Gastrocnemius medialis (tissue), 4 donors: ENCODE measurements around the gene BRPF1. TPM values are rescaled to one million over a fixed set of nuclear protein-coding genes. Genes with fewer than 3 reads are reported as not detected.
A peak's percentile ranks its signal among the peaks of the same experiment; 100 is the strongest.

Experiments used
- ATAC-seq, 2 donors: fragments of 150-250 bp; one replicate each; pipeline ENCODE4 v1.9.1; 2016
- DNase-seq, 2 donors: peaks; one replicate each; pipeline ENCODE4 v3.0.0-alpha.2; 2019
- H3K27ac ChIP-seq, 4 donors: fragments of 200-600 bp; sonication (generic); 1 replicate in 1 of 4; 2 replicates in 3 of 4; pipeline ENCODE4 v1.5.1; 2016 to 2018; ENCODE audit warnings: mild to moderate bottlenecking in 2 of 4, moderate library complexity in 1 of 4
- H3K27me3 ChIP-seq, 3 donors: fragments of 200-600 bp; sonication (generic) in 2 of 3; 1 replicate in 1 of 3; 2 replicates in 2 of 3; pipeline versions ENCODE4 v1.5.1 to v1.6.0; 2016 to 2019; ENCODE audit warnings: mild to moderate bottlenecking in 1 of 3, moderate library complexity in 1 of 3
- H3K36me3 ChIP-seq, 2 donors: fragments of 200-600 bp; sonication (generic) in 1 of 2; one replicate each; pipeline ENCODE4 v1.5.1; 2017 to 2018
- H3K4me1 ChIP-seq, 2 donors: fragments of 200-600 bp; sonication (generic) in 1 of 2; one replicate each; pipeline ENCODE4 v1.5.1; 2016 to 2017; ENCODE audit warnings: mild to moderate bottlenecking in 2 of 2
- H3K4me3 ChIP-seq, 4 donors: fragments of 200-600 bp; sonication (generic) in 3 of 4; 1 replicate in 1 of 4; 2 replicates in 3 of 4; pipeline ENCODE4 v1.5.1; 2016 to 2019; ENCODE audit warnings: mild to moderate bottlenecking in 2 of 4
- H3K9me3 ChIP-seq, 3 donors: fragments of 200-600 bp; sonication (generic) in 2 of 3; 1 replicate in 1 of 3; 2 replicates in 2 of 3; pipeline ENCODE4 v1.5.1; 2016 to 2019
- CTCF ChIP-seq, 5 experiments: fragments of 450-650 bp in 3 of 5; fragments of 200-600 bp in 2 of 5; sonication (generic) in 2 of 5; IDR thresholded peaks in 4 of 5; conservative IDR thresholded peaks in 1 of 5; 1 replicate in 4 of 5; 2 replicates in 1 of 5; pipeline ENCODE4 v1.5.1; 2016 to 2019; ENCODE audit warnings: antibody characterized with exemption in 5 of 5, mild to moderate bottlenecking in 3 of 5, moderate library complexity in 3 of 5
- POLR2A ChIP-seq, 2 donors: fragments of 450-650 bp; IDR thresholded peaks; one replicate each; pipeline ENCODE4 v1.6.1; 2017; ENCODE audit warnings: antibody characterized with exemption in 2 of 2, mild to moderate bottlenecking in 2 of 2, moderate library complexity in 2 of 2
- in situ Hi-C, 4 donors: fragments of 200-750 bp; cut with MboI; loops; one replicate each; pipeline versions ENCODE4 v1.15.0 to v1.8.0; 2017; ENCODE audit warnings: low sequenced_read_pairs in 4 of 4
- intact Hi-C: fragments of 100-400 bp; cut with DNase I; formaldehyde crosslinking; loops from one replicate; pipeline ENCODE4 v1.15.1; 2023; ENCODE audit warnings: low total_unique reads
- total RNA-seq, 4 donors: library from RNA; depleted of rRNA; stranded (reverse); fragments of >200 nt; gene quantifications; one replicate each; pipeline versions ENCODE4 v1.1.0 to v1.2.3, GENCODE V29; 2016

BRPF1 gene
- total RNA-seq, 4 donors from 2014 or later: 12.0 to 19.5 (median 14.7) TPM

DNA sequence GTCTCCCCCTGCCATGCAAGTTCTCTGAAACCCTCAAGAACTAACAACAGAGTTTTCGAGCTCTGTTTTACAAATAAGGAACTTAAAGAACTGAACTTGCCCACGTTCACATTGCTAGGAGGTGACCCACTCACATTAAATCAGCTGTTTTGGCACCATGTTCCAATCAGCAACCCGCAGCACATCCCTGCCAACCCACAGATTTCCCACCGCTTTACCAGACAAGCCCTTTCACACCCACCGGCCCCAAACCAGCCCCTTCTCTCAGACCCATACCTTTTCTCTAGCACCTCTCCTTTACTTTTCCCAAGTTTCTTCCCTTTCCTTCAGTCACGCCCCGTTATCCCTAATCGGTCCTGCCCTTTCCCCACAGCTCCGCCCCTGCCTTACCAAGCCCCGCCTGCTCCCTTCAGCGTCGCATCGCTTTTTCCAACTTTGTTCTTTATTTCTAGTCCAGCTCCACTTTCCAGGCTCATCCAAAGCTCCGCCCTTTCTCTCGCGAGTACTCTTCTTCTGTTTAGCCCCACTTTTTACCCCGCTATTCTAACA lies 804 bp upstream of the BRPF1 start:
- peaks cover 16 to 21% of the 10 kb centered on the region in 2 donors for H3K4me1 ChIP-seq
- no peaks in the 10 kb centered on the region for H3K9me3 ChIP-seq
- in situ Hi-C loops: no loop called here
- no peaks in the 10 kb centered on the region for H3K27me3 ChIP-seq
- peak overlapping the region; percentile 90 to 99 (median 96) for H3K27ac ChIP-seq
- DNase-seq: no peak
- intact Hi-C loops: loop anchor here (1.0 to 5.0 kb wide), 6 partner anchors 19 to 334 kb away; partner anchors contain the start of genes MTMR14, OGG1, SETD5 and TADA3
- H3K4me3 ChIP-seq: peak overlapping the region; percentile 79 to 92 (median 90)
- peak; percentile 81 to 82 for ATAC-seq
- no peak for TF ChIP-seq CTCF (IDR thresholded peaks at IDR 0.05 in 4 of 5, conservative IDR thresholded peaks at IDR 0.05 in 1 of 5)
- TF ChIP-seq POLR2A (IDR thresholded peaks at IDR 0.05): no peak
- peaks cover 0 to 8% of the 10 kb centered on the region in 2 donors for H3K36me3 ChIP-seq

DNA sequence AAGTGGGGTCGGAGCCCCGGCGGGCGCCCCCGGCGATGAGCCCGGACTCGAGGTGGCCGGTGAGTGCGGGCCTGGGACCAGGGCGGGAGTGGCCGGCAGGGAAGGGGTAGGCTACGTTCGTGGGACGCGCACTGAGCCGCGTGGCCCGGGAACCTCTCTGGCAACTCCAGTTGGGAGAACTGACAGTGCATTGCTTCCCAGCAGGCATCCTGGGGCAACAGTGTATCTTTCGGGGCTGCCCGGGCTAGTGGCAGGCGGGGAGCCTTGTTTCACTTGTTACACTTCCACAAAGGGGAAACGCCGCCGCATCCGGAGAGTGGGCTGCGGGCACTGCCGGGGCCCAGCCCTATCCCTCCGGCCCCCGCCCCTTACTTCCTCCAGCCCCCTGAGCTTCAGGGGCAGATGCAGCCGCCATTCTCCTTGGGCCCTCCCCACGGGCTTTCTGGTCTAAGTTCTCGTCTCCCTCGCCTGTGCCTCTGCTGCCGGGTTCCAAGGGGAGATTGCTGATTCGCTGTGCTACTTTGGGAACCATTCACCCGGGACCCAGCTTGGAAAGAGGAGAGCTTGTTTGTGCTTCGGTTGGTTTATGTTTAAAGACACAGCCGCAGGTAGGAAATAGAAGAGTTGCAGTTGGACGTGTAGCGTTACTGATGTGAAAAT lies 675 bp downstream of the BRPF1 start:
- TF ChIP-seq POLR2A (IDR thresholded peaks at IDR 0.05) (no peak), CTCF (IDR thresholded peaks at IDR 0.05 in 4 of 5, conservative IDR thresholded peaks at IDR 0.05 in 1 of 5) (no peak)
- peaks cover 16 to 26% of the 10 kb centered on the region in 2 donors for H3K4me1 ChIP-seq
- intact Hi-C loops: loop anchor here (5.0 kb wide), 2 partner anchors 60 to 230 kb away; no protein-coding TSS in a partner anchor
- H3K4me3 ChIP-seq: peak overlapping the region; percentile 87 to 92 (median 90)
- H3K36me3 ChIP-seq: peaks cover 0 to 21% of the 10 kb centered on the region in 2 donors
- no peaks in the 10 kb centered on the region for H3K9me3 ChIP-seq
- ATAC-seq (peak; percentile 8 to 11), DNase-seq (no peak)
- H3K27ac ChIP-seq: peak overlapping the region; percentile 90 to 99 (median 96)
- no peaks in the 10 kb centered on the region for H3K27me3 ChIP-seq
- in situ Hi-C loops: no loop called here

DNA sequence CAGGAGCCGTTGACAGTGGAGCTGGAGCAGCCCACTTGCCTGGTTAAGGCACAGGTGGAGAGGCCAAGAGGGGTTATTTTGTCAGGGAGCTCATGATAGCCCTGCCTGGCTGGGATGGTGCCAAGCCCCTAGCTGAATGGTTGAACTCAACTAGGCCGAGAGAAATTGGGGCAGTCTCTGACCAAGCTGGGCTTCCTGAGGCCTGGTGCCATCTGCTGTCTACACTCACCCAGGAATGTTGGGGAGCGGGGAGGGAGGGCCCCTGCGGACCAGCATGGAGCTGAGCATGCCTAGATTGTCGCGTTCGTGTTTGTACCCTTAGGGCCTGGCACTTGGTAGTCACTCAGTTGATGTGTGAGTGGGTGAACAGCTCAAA lies 1.2 kb downstream of the BRPF1 start:
- H3K9me3 ChIP-seq: no peaks in the 10 kb centered on the region
- H3K27ac ChIP-seq: peak overlapping the region; percentile 90 to 99 (median 96)
- DNase-seq: no peak
- no peaks in the 10 kb centered on the region for H3K27me3 ChIP-seq
- intact Hi-C loops (loop anchor here (5.0 kb wide), 2 partner anchors 60 to 230 kb away; no protein-coding TSS in a partner anchor), in situ Hi-C loops (no loop called here)
- TF ChIP-seq CTCF (IDR thresholded peaks at IDR 0.05 in 4 of 5, conservative IDR thresholded peaks at IDR 0.05 in 1 of 5) (no peak), POLR2A (IDR thresholded peaks at IDR 0.05) (no peak)
- H3K4me3 ChIP-seq: peak overlapping the region; percentile 87 to 92 (median 90)
- H3K4me1 ChIP-seq: peaks cover 16 to 26% of the 10 kb centered on the region in 2 donors
- peaks cover 0 to 26% of the 10 kb centered on the region in 2 donors for H3K36me3 ChIP-seq
- no peak for ATAC-seq

GRCh38 chr3:9736831-9737230 lies 5.3 kb downstream of the BRPF1 start:
- Histone ChIP-seq H3K4me1 (peaks cover 16 to 21% of the 10 kb centered on the region in 2 donors), H3K36me3 (peaks cover 0 to 67% of the 10 kb centered on the region in 2 donors), H3K9me3 (no peaks in the 10 kb centered on the region), H3K4me3 (no peak overlapping the region), H3K27me3 (no peaks in the 10 kb centered on the region), H3K27ac (no peak overlapping the region)
- in situ Hi-C loops (no loop called here), intact Hi-C loops (no loop called here)
- DNase-seq (no peak), ATAC-seq (no peak)
- TF ChIP-seq POLR2A (IDR thresholded peaks at IDR 0.05): no peak
- TF ChIP-seq CTCF (IDR thresholded peaks at IDR 0.05 in 4 of 5, conservative IDR thresholded peaks at IDR 0.05 in 1 of 5): no peak
